HG02938 (cell line): ENCODE results near the gene GUCA2B.

Source experiments
- ATAC-seq: cut with Tn5 transposase; IDR thresholded peaks from one replicate; pipeline ENCODE4 v1.9.1; 2021; ENCODE audit warnings: mild to moderate bottlenecking, moderate library complexity; ENCODE audit not compliant: unreplicated experiment

Gene GUCA2B

DNA sequence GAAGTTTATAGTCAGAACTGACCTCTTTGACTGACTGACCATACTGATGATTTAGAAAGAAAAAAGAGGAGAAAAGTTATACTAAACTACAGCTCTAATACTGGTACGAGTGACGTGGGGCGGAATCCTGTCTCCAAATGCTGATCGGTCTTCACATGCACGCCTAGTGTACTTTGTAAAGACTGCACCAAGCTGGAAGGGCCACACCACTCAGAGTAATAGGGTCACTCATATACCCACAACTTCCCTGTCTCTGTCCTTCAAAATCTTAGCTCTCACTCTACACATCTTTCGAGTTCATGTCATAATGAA, 30.7 kb downstream of the GUCA2B start:
- no peak for ATAC-seq

DNA sequence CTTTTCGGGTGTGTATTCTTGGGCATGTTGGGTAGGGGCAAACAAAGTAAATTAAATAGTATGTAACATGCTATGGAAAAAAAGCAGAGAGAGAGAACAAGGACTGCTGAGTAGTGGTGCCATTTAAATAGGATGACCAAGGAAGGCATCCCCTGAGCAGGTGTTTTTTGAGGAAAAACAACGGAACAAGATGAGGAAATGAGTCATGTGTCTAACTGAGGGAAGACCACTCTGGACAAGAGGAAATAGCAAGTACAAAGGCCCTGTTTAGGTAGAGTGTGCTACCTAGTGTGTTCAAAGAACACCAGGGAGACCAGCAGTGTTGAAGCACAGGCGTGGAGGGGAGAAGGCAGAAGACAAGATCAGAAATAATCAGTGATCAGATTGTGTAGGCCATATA, 31.4 kb downstream of the GUCA2B start:
- ATAC-seq = no peak

DNA sequence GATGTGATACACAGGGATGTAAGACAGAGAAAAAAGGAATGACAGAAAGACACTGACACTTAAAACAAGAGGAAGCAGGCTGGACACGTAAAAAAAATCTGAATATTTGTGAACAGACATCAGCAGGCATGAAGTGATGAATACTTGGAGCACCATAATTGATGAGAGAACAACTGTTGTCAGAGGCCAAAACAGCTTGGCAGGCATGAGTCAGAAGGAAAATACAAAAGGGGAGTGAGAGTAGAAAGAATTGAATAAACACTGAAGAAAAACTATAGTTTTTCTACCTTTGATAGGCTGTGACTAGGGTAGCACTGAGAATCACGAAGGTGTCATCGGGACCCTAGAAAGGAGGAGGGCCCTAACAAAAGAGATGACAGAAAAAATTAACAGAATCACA, 32.9 kb downstream of the GUCA2B start:
- ATAC-seq = no peak

DNA sequence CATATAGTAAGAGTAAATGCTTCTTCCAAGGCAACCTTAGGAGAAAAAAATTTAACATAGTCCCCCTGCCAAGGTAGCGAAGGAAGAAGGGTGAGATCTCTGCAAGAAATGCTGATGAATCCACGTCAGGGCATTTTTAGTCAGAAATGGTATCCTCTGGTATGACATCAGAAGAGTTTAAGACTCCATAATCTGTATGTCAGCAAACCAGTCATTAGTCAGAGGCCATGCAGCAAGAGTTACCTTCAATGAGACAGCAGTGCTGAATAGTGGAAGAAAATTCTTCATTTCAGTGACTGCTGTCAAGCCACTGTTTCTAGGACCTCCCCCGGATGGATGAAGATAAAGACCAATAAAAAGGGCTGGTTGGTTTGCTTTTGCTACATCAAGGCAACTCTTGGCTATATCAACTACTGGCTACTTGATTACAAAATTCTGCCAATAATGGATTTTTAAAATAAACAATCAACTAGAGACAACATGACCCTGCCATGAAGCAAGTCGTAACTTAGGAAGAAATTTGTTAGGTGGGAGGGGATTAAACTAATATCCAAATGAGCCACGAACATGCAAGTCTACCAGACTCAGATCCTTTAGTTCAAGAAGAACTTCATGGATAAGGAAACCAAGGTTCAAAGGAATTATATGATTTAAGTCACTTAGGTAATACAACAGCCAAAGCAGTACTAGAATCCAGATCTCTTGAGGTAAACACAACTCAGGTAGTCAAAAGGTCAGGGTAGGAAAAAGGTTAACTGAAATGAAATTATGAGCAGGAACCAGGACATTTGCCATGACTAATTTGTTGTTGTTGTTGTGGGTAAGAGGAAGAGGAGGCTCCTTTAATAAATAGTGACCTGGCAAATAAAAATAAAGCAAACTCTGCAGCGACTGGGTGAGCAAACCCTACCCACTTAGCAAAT, 37.0 kb downstream of the GUCA2B start:
- ATAC-seq = no peak

DNA sequence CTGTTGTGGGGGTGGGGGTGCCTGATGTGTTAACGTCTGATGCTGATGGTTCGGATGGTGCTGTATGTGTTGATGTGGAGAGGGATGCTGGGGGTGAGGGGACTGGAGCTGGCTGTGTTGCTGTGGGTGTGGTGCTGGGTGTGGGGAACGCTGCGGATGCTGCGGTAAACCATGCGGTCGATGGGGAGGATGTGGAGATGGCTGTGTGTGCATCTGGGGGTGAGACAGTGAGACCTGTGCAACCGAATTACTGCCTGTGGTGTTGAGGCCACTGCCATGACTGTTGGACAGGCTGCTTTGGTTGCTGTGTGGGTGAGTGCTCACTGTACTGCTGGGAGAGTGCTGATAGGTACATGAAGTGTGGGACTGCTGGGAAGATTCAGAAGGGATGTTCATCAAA, 38.1 kb downstream of the GUCA2B start:
- no peak for ATAC-seq

DNA sequence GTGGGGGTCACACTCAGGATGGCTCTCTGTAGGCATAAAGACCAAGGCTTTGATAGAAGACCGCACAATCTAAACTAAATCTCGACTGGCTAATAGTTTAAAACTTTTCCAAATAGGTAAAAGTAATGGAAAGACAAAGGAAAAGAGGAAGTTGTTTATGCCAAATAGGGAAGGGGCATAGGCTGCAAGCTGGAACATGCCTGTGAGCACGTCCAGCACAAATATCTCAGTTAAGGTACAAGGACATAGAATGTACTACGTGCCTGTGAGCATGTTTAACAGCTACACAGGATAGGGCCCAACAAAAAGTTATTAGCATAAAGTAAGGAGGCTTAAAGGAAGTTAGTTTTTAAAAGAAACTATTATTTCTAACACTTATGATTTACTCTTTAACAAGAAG, 38.9 kb downstream of the GUCA2B start:
- no peak for ATAC-seq

DNA sequence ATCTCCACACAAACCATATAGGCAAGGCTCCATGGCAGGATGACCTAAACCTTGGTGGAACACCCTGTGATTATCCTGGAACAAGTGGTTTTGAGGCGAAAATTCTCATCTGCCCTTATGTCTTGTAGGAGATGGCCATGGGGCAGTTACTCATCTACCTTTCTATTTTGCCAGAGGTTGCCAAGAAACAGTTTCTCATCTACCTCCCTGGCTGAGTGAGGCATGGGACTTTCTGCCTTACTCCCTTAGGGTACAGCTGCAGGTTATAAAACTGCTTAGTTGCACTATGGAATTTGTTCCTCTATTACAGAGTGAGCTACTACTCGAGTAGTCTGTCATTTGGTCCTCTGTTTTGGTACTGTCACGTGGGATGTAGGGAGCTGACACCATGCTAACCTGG, 42.6 kb downstream of the GUCA2B start:
- ATAC-seq = no peak

DNA sequence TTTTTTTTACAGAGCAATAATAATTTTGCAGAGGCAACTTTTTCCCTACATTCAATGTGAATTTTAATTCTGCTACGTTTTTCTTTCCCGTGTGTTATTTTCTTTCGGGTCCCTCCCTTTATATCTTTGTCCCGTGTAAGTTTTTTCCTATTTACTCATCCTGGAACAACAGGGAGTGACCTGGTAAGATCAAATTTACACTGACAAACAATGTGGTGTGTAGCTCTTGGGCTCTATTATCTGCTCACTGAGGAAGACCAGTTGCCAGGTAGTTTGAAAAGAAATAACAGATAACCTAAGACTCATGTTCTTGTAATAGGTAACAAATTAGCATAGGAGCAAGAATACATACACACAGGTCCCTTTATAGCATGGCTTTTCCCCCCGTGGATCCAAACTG, 45.0 kb downstream of the GUCA2B start:
- ATAC-seq = no peak

DNA sequence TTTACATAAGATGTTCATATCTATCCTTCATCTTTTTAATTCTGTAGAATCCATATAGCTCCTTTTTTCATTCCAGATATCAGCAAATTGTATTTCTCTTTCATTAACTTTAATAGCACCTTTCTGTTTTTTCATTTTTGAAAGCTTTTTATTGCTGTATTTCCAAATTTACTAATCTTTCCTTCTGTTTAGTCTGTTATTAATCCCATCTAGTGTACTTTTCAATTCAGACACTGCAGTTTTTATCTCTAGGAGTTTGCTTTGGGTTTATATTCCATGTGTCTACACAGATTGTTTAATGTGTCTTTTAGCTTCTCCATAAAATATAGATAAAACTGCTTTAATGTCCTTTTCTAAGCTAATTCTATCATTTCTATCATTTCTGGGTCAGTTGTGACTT, 48.8 kb downstream of the GUCA2B start:
- ATAC-seq = no peak
